ENCODE measurements around the gene RAPGEF5. TPM values are rescaled to one million over a fixed set of nuclear protein-coding genes. Genes with fewer than 3 reads are reported as not detected.
A peak's percentile ranks its signal among the peaks of the same experiment; 100 is the strongest.

The RAPGEF5 gene
- total RNA-seq, 2 donors from 2014 or later = 16.7 to 23.2 TPM

DNA sequence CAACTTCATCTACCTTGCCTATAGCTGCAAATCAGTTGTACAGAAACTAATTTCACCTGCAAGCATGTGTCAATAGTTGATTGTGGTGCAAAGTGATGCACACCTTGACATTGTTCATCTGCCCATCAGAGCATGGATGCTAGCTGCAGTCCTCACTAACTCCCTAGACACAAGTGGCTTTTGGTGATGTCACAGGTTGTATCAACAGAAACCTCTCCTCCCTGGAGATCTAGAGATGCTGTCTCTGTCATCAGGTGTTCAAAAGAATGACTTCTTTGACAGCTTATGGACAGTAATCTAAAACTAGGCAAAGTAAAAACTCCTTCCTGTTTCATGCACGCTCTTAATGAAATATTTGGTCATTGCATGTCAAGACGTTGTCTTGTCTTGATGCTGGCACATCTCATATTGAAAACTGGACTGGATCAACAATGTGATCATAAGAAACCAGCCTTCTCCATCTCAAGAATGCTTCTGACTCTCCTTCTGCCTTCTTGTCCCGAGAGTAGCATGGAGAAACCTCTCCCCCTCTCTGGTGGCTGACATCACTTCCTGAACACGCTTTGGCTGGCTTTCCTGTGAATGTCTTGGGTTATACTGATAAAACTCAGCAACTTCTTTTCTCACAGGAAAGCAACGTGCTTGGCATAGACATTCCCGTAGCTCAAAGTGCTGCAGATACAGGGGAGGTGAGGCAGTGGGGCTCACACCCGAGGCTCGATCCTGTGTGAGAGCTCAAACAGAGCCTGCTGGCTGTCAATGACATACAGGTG lies 235.1 kb downstream of the RAPGEF5 start:
- H3K4me1 ChIP-seq (ENCODE audit: control insufficient read depth, insufficient read depth, low read length) = no peaks in the 10 kb centered on the region
- Mint-ChIP-seq H3K27ac (no peak overlapping the region), H3K27me3 (ENCODE audit: insufficient read depth) (no peaks in the 10 kb centered on the region), H3K4me1 (peaks cover 12% of the 10 kb centered on the region), H3K4me3 (no peak overlapping the region), H3K9me3 (no peaks in the 10 kb centered on the region), H3K36me3 (ENCODE audit: low read depth) (peaks cover 11% of the 10 kb centered on the region)
- no peak overlapping the region for H3K9ac ChIP-seq (ENCODE audit: extremely low read depth, low read length, poor library complexity, severe bottlenecking)
- H3K36me3 ChIP-seq (ENCODE audit: control insufficient read depth, insufficient read depth, low read length) = peaks cover 21% of the 10 kb centered on the region
- H3K4me3 ChIP-seq (ENCODE audit: low read length) = no peak overlapping the region
- 93 to 98% methylated on average over 7 to 8 of the region's 8 CpGs for WGBS, 2 experiments (ENCODE audit: insufficient coverage in 1 of 2, insufficient read length in 1 of 2)
- no peak for DNase-seq
- no peak overlapping the region for H3K27ac ChIP-seq (ENCODE audit: low read depth, low read length)
- no peaks in the 10 kb centered on the region for H3K9me3 ChIP-seq (ENCODE audit: control insufficient read depth, low read length)
- TF ChIP-seq CTCF (conservative IDR thresholded peaks at IDR 0.05) = no peak
- no peaks in the 10 kb centered on the region for H3K27me3 ChIP-seq (ENCODE audit: control insufficient read depth, insufficient read depth, low read length, poor library complexity, severe bottlenecking)

- Mint-ChIP-seq H3K27me3 (ENCODE audit: insufficient read depth) (no peaks in the 10 kb centered on the region), H3K36me3 (ENCODE audit: low read depth) (peaks cover 5% of the 10 kb centered on the region), H3K9me3 (no peaks in the 10 kb centered on the region), H3K4me3 (no peak overlapping the region), H3K27ac (no peak overlapping the region), H3K4me1 (peaks cover 12% of the 10 kb centered on the region)
- Histone ChIP-seq H3K27ac (ENCODE audit: low read depth, low read length) (no peak overlapping the region), H3K9me3 (ENCODE audit: control insufficient read depth, low read length) (no peaks in the 10 kb centered on the region), H3K27me3 (ENCODE audit: control insufficient read depth, insufficient read depth, low read length, poor library complexity, severe bottlenecking) (no peaks in the 10 kb centered on the region), H3K4me3 (ENCODE audit: low read length) (no peak overlapping the region), H3K4me1 (ENCODE audit: control insufficient read depth, insufficient read depth, low read length) (no peaks in the 10 kb centered on the region), H3K36me3 (ENCODE audit: control insufficient read depth, insufficient read depth, low read length) (peaks cover 15% of the 10 kb centered on the region), H3K9ac (ENCODE audit: extremely low read depth, low read length, poor library complexity, severe bottlenecking) (no peak overlapping the region)
- 67 to 88% methylated on average over 7 to 8 of the region's 8 CpGs for WGBS, 2 experiments (ENCODE audit: insufficient coverage in 1 of 2, insufficient read length in 1 of 2)
- TF ChIP-seq CTCF (conservative IDR thresholded peaks at IDR 0.05) = no peak
- DNase-seq = no peak
Measured at GRCh38 chr7:22120391-22121053, 236.4 kb downstream of the RAPGEF5 start.

DNA sequence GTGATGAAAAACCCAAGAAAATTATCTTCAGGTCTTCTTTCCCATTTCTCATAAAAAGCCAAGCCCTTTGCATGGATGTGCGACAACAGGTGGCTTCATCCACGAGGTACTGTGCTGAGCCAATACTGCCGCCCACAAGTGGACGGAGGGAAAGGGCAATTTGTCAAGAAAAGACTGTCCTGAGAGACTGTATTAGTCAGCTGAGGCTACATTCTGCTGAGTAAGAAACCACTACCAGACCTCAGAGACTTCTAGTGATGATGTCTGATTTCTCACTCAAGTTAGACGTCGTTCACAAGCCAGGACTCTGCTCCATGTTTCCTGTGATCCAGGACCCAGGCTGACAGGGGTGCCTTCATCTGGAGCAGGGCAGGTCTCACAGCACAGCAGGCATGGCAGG lies 239.7 kb downstream of the RAPGEF5 start:
- Mint-ChIP-seq H3K4me1 (no peaks in the 10 kb centered on the region), H3K27me3 (ENCODE audit: insufficient read depth) (no peaks in the 10 kb centered on the region), H3K27ac (no peak overlapping the region), H3K4me3 (no peak overlapping the region), H3K9me3 (no peaks in the 10 kb centered on the region), H3K36me3 (ENCODE audit: low read depth) (no peaks in the 10 kb centered on the region)
- no peak for TF ChIP-seq CTCF (conservative IDR thresholded peaks at IDR 0.05)
- WGBS, 2 experiments (ENCODE audit: insufficient coverage in 1 of 2, insufficient read length in 1 of 2) = 95 to 98% methylated on average over 6 of the region's 6 CpGs
- peak; percentile 17 for DNase-seq
- Histone ChIP-seq H3K27me3 (ENCODE audit: control insufficient read depth, insufficient read depth, low read length, poor library complexity, severe bottlenecking) (no peaks in the 10 kb centered on the region), H3K9ac (ENCODE audit: extremely low read depth, low read length, poor library complexity, severe bottlenecking) (no peak overlapping the region), H3K4me3 (ENCODE audit: low read length) (no peak overlapping the region), H3K27ac (ENCODE audit: low read depth, low read length) (no peak overlapping the region), H3K36me3 (ENCODE audit: control insufficient read depth, insufficient read depth, low read length) (peaks cover 7% of the 10 kb centered on the region), H3K9me3 (ENCODE audit: control insufficient read depth, low read length) (no peaks in the 10 kb centered on the region), H3K4me1 (ENCODE audit: control insufficient read depth, insufficient read depth, low read length) (no peaks in the 10 kb centered on the region)
